NCI-H526 (cell line): Measurements from ENCODE around the gene FBXW4.

Experiments
- DNase-seq, 2 experiments: peaks; one replicate each; lab custom pipeline; 2025; lab: John Stamatoyannopoulos, UW

Gene FBXW4

DNA sequence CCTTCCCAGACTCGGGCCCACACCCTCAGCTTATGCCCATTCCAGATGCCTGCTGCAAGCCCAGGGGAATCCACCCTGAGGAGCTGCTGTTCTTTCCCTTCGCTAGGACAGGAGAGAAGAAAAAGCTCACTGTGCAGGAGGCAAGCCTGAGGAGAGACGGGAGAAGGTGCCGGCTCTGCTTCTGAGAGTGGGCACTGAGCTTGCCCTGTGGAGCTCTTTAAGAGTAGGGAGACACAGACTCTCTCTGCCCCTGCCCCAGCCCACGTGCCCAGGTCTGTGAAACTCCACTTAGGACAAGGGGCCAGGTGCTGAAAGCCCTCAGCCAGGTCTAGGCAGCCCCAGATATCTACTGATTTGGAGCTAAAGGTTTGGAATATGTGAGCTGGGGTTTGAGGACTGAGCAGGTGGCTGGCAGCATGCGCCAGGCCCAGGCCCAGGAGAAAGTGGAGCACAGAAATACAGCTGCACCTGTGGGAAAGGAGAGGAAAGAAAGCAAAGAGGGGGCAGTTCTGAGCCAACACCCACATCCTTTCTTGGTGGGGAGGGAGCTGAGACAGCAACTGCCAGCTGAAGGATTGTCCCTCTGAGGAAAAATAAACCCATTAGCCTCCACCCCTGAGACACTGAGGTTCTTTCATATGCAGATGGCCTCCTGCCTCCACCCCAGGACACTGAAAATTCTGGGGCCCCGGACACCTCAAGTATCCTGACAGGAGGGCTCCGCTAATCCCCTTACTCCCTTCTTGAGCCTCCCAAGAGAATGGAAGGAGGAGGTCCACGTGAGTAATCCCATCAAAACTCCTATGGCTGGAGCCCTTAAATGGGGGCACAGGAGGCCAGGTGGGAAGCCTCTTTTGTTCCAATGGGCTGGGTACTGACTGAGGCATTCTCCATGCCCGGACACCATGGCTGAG is 114.2 kb downstream of the FBXW4 start:
- no peak for DNase-seq

DNA sequence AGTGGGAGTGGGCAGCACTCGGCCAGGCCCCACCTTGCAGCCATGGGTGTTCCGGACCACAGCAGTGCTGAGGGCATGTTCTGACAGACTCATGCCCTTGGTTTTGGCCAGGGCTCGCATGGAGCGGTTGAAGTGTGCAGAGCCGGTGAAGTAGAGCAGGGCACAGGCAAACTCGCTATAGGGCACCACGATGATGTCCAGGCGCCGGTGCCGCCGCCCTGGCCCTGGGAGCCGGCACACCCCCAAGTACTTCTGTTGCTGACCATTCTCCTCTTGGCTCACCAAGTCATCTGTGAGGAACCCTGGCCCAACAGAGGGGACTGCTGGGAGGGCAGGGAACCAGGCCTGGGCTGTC is 115.5 kb downstream of the FBXW4 start:
- no peak for DNase-seq

DNA sequence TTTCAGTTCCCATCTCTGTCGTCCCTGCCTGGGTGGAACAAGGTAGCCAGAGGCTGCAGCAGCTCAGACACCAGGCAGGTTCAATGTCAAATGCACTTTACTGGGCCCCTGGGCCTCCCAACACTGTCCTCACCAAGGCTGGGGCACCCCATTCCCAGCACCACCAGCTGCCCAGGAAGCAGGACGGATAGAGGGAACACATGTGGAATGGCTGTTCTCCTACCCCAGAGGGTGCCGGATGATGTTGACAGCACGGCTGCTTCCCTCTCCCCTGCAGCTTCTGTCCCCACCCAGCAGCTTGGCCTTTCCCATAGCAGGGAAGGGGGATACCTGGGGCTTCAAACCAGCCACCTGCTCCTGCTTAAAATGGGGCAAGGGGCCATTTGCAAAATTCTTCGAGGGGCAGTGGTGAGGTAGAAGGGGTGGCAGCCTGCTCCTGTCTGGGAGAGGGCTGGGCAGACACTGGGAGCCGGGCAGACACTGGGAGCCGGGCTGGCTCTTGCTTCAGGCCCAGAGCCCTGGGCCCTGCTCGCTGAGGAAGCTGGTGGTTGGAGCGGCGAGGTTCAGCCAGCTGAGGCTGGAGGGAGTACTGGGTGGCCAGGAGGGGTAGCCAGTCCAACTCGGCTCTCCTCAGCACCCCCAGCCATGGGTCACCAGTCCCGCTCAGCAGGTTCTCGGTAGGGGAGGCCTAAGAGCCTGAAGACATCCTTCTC is 116.0 kb downstream of the FBXW4 start:
- DNase-seq, result no peak

DNA sequence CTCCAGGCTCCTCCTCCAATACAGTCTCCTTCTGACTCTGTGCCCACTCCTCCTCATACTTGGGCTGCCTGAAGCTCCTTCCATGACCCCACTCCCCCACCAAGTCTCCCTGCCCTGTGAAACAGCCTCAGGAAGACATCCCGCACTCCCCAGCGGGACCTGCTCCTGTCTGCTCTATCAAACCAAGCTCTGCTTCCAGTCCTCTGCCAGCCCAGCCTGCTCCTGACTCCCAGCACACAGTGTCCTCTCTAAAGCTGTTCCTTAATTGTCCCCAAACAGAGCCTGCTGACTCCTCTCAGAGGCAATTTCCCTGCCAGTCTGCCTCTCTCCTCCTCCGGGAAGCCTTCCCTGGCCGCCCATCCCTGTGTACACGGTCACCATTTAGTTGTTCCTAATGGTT is 116.8 kb downstream of the FBXW4 start:
- no peak for DNase-seq

DNA sequence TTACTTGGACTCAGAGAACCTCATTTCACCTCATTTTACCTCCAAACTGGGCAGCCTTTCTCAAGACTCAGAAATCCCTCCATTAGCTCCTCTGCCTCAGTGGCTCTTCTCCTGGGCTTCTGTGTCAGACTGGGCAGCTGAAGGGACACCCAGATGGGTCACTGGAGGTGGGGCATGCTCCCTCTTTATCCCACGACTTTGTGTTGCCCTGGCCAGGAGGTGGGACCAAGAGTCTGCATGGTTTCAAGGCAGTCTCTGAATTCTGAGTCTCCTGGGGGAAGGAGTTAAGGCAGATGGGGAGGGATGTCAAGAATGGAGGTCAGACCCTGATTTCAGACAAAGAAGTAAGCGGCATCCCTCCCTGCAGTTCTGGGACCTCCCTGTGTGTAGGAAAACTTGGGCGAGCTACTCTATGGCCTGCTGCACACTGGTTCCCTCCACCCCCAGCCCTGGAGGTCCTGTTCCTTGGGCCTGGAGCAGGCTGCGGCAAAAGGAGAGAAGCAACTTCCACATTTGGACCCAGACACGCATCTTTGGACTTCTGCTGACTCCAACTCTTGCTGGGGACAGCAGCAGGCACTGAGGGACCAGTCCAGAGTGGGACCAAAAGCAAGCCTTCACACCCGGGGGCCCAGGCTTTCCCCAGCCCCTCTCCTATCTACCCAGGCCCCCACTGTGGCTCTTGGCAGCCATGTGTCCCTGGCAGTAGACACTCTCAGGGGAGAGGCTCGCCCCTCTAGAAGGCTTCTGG is 117.7 kb downstream of the FBXW4 start:
- no peak for DNase-seq

DNA sequence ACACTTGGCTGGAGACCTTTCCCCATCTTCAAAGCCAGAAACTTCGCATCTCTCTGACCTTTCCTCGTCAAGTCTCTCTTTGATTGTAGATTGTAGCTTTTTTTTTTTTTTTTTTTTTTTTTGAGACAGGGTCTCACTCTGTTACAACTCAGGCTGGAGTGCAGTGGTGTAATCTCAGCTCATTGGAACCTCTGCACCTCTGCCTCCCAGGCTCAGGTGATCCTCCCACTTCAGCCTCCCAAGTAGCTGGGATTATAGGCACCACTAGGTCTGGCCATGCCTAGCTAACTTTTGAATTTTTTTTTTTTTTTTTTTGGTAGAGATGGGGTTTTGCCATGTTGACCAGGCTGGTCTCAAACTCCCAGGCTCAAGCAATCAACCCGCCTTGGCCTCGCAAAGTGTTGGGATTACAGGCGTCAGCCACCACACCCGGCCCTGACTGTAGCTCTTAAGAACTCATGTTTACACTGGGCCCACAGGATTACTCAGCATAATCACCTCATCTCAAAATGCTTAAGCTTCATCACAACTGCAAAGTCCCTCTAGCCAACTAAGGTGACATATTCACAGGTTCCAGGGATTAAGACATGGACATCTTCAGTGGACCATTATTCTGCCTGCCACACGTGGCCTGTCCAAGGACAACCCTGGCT is 118.6 kb downstream of the FBXW4 start:
- DNase-seq, result no peak

DNA sequence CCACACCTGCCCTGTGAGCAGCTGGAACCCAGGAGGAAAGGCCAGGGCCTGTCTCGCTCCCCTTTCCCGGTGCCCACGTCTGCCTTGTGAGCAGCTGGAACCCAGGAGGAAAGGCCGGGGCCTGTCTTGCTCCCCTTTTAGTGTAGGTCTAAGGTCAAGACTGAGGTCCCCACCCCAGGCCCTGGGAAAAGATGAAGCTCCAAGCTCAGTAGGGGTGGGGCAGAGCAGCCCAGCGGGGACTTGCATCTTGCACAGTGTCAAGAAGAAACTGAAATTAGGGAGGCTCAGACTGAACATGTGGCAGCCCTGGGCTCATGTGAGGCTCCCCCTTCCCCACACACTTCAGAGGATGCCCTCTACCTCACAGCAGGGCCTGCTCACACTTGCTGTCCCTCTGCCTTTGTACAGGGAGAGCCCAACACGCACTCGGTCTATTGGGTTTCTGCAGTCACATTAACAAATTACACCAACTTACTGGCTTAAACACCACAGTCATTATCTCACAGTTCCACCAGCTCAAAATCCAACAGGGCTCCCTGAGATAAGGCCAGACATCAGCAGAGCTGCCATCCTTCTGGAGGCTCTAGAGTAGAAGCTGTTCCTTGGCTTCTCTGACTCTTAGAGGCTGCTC is 119.3 kb downstream of the FBXW4 start:
- no peak for DNase-seq

DNA sequence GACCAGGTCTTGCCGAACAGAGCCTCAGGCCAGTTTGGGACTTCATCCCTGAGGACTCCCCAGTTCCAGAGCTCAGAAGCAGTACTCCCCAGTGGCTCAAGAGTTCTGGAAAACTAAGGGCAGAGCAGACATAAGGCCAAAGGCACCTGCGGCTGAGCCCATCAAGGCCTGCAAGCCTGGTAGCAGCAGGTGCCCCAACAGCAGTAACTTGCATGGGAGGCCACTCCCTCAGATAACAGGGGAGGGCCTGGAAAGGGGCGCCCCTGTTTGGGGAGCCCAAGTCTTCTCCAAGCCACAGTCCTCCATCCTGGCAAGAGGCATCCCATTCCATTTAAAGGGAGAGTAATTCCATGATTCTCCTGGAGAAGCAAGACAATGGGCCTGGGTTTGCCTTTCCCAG is 119.9 kb downstream of the FBXW4 start:
- DNase-seq, result no peak

DNA sequence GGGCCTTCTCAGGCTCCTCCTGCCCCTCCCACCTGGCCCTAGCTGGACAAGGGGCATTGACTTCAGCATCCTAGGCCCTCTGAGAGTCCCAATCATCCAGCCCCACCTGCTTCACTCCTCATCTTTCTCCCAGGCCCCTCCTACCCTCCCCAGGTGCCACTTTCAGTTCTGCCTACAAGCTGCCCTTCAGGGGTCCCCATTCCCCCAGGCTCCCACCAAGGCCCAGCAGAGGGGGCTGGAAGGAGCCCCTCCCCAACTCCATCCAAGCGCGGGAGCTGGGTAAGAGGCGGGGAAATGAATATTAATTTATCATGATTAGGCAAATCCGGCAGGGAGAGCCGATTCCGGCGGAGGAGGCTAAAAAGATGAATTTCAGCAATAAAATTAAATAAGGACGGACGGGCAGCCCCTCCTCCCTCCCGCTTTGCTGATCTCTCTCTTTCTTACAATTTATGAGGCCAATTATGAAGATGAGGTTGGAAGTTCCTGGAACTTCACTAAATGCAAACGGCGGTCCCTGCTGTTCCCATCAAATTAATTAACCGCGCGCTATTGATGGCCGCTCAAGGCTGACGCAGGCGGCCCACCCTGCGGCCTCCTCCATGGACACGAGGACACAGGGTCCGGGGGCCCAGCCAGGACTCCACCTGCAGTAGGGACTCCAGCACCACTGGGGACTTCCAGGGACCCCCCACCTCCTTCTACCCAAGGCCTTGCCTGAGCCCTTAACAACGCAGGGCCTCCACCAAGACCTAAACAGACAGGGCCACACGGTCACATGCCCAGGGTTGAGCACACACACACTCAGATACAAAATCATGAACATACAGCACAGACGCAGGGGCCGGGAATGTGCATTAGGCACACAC is 120.9 kb downstream of the FBXW4 start:
- no peak for DNase-seq

DNA sequence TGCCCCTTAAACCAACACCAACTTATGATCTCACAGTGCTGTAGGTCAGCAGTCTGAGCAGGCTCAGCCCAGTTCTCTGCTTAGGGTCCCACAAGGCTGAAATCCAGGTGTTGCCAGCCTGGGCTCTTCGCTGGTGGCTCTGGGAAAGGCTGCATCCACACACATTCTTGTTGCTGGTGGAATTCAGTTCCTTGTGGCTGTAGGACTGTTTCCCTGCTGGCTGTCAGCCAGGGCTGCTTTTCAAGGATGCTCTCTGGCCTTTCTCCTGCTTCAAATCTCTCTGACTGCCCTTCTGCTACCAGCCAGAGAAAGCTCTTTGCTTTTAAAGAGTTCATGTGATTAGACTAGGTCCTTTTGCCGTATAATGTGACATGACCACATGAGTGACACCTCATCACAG is 122.2 kb downstream of the FBXW4 start:
- DNase-seq, result no peak

DNA sequence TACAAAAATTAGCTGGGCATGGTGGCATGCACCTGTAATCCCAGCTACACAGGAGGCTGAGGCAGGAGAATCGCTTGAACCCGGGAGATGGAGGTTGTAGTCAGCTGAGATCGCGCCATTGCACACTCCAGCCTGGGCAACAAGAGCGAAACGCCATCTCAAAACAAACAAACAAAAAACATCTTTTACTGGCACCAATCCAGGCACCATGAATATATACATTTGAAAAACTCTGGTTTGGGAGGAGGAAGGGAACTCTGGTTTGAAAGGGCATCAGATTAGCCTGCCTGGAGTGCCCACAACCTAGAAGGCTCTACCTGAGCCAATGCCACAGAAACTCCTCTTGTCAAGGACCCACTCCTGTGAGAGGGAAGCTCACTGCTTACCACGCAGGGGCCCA is 122.8 kb downstream of the FBXW4 start:
- DNase-seq, result no peak

DNA sequence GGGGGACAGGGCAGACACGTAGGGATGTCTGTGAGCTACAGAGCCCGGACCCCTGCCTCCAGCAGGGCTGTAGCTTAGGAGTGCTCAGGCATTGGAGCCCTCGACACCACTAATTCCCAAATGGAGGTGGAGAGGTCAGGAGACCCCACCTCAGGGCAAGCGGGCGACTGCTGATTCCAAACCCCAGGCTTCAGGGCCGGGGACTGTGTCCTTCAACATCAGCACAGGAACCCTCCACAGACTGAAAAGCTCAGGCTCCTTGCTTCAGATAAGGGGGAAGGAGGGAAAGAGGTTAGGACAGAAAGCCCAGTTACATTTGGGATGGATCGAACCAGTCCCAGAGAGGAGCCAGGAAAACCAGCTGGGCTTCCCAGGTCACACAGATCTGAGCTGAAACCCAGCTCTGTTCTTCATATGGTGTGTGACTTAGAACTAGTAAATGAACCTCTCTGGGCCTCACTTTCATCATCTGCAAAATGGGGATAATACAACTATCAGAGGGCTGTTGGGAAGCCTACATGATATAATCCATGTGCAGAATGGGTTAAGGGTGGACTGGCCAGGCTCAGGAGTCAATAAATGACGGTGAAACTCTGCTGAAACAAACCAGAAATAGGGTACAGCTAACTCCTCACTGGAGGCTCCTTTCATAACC is 123.6 kb downstream of the FBXW4 start:
- DNase-seq, result no peak

DNA sequence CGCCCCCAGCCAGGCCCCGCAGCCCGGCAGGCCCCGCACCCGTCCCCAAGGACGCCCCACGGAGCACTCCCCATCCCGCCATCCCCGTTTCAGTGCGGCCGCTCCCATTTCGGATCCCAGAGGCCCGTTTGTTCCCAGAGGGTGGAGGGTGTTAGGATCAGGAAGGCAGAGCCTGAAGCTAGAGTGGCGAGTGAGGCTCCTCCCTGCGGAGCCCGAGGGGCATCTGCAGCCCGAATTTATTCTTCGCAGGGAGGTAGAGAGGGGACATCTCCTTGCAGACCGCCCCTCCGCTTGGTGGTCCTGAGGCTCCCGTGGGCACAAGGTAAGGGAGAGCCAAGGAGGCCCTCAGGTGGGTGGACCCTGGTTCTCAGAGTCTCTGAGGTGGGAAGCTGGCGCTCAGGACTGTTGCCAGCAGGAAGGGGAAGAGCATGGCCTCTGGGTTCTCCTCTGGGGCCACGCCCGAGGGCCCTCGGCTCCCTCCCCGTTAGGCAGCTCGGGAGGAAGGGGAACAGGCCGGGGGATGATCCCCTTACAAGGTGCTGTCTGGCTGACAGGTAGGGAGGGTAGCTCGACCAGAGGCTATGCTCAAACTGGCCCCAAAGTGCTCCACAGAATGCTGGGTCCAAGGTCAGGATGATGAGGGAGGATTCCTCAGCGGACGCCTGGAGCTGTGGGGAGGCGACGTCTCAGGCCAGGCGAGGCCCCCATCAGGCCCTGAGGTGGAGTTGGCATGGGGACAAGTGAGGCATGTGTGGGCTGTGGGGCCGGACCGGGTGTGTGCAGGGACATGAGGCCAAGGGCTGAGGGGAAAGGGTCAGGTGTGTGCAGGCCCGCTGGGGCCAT is 124.3 kb downstream of the FBXW4 start:
- DNase-seq, result peak in 1 of 2 experiments; percentile 54

DNA sequence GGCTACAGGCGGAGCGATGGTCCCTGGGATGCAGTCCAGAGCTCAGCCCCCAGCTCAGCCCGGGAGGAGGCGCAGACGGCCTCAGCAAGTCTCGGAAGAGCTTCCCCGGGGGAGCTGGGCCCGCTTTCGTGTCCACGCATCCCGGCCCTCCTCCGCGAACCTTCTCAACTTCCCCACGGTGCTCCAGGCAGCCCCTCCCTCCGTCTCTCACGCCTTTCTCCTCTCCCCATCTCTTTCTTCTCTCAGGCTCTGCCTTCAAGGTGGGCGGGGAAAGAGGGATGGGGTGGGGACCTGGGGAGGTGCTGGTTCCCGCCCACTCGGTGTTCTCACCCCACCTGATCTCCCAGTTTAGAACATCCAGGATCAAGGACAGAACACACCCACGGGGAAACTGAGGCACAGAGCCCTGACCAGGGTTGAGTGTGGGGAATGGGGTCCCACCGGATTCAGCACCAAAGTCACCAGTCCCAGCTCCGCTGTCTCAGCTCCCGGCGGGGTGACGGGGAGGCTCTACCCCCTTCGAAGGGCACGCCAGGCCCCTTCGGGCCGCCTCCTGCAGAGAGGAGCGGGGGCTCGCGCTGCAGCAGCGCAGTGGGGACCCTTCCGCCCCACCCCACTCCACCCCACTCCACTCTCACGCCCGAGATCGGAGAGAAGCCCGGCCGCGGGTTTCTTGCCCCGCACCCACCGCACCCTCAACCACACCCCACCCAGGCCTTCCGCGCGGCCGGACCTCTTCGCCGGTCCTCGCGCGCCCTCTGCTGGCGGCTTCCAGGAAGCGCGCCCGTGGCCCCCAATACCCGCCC is 125.1 kb downstream of the FBXW4 start:
- peak in 1 of 2 experiments; percentile 63 for DNase-seq

DNA sequence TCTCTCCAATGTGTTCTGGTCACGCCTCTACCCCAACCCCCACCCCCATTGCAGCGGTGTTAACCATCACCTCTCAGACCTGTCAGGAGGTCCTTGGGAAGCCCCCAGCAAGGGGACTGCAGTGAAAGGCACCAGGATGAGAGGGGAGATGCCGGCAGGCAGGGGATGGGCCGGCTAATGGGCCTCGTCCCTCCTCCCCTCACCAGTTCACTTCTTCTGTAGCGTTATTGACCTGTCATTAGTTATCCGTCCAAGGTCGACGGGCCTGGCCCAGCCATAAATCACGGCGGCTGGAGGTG is 125.7 kb downstream of the FBXW4 start:
- peak in 1 of 2 experiments; percentile 42 for DNase-seq

DNA sequence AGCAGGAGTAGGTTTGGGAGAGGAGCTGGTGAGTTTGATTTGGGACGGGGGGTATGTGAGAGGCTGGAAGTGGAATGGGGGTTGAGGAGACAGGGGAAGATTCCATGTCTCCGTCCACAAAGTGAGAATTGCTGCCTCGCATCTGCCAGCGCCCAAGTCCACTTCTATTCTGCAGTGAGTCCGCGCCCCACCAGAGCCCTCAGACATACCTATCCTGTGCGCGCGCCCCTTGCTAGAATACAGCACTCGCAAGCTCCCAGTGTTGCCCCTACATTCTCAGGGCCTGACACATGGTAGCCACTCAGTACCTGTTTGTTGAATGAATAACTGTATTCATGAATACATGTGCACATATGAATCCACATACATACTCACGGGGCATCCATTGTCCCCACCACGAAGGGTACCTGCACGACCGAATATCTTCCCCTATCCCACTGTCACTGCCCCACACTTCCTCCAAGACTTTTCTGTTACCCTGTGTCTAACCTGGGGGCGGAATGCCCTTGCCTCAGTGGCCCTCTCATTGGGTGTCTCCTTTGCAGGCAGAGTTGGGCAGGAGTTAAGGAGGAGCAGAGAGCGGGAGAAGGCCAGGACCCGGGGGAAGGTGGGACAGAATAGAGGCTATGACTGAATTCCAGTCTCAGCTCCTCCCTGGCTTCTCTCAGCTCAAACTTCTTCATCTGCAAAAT is 126.8 kb downstream of the FBXW4 start:
- DNase-seq, result no peak

DNA sequence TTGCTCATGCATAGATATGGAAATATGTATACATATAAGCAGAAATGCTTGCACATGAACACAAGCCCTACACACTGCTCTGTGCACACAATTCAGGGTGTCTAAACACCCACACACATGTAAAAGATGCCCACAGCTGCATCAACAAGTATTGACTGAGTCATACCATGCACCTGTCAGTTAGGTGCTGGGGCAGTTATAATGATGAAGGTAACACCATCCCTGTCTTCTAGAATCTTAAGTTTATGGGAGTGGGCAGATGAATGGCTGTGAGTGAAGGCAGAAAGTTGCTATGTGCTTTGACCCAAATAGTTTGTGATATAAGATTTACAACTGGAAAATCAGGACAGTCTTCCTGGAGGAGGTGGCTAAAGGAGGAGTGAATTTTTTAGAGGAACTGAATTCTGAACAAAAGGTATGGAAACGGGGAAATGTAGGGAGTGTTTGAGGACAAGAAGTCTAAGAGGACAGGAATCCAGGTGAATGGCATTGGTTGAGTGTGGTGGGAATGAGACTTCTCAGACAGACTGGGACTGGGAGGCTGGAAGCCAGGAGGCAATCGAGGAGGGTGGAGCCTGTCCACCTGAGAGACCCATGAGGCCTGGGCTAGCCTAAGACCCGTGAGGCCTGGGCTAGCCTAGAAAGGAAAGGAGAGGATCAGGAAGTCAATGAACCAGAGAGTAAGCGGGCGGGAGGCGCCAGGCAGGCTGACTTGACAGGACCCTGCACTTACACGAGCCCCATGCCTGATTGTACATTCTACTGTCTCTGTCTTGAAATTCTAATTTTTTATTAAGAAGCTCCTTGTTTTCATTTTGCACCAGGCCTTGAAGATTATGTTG is 127.6 kb downstream of the FBXW4 start:
- DNase-seq, result no peak
